K562 (cell line): ENCODE data around the gene CEMIP2. TPM values are rescaled to one million over a fixed set of nuclear protein-coding genes. Genes with fewer than 3 reads are reported as not detected.

Experiments used
- ATAC-seq: fragments of 200-7000 bp; cut with Tn5 transposase; 3 replicates; pipeline ENCODE4 v1.9.1; 2020; ENCODE audit warnings: moderate library complexity
- BruUV-seq: library from RNA; stranded (reverse); fragments of 400-500 nt; replicated peaks from 2 replicates; lab custom pipeline; 2021; lab: Mats Ljungman, UMichigan
- CTCF ChIA-PET: fragments of 300-600 bp; formaldehyde crosslinking; extraction: SDS; loops from one replicate; lab custom pipeline; 2021; ENCODE audit warnings: low intra/inter-chr PET ratio; lab: Yijun Ruan, JAX
- POLR2A ChIA-PET: fragments of 300-600, 350-650 bp; sonication (Branson Sonifier 250); formaldehyde crosslinking; extraction: SDS; loops from one replicate; lab custom pipeline; 2021; ENCODE audit warnings: antibody characterized with exemption, inconsistent platforms; lab: Yijun Ruan, JAX
- DNase-seq, 4 experiments: peaks; one replicate each; pipeline versions ENCODE4 v3.0.0 to v3.0.0-alpha.2; 2011 to 2018; ENCODE audit warnings: low spot score in 3 of 4, mixed read lengths in 3 of 4; ENCODE audit errors: extremely low read depth in 1 of 4
- FAIRE-seq: peaks from 2 replicates; lab custom pipeline; 2011; peaks lifted over from hg19 to GRCh38; lab: Jason Lieb, UNC
- H2AFZ ChIP-seq: 2 replicates; pipeline ENCODE4 v1.6.0; 2011; ENCODE audit warnings: low read depth, low read length, control low read depth, inconsistent platforms
- H3K27ac ChIP-seq: fragments of 200-600 bp; 3 replicates; pipeline ENCODE4 v1.8.0; 2011; ENCODE audit warnings: low read depth, mild to moderate bottlenecking, control low read depth, inconsistent platforms, low read length, moderate library complexity, mixed read lengths; ENCODE audit errors: extremely low read depth
- H3K27me3 ChIP-seq, 2 experiments: fragments of 300-600 bp in 1 of 2; 2 replicates in 1 of 2; 3 replicates in 1 of 2; pipeline versions ENCODE4 v1.6.0 to v1.8.0; 2011; ENCODE audit warnings: inconsistent platforms in 2 of 2, low read length in 2 of 2, mild to moderate bottlenecking in 1 of 2, mixed read lengths in 1 of 2, moderate library complexity in 1 of 2; ENCODE audit not compliant: control insufficient read depth in 2 of 2, insufficient read depth in 2 of 2
- H3K36me3 ChIP-seq: fragments of 300-600 bp; 3 replicates; pipeline ENCODE4 v1.8.0; 2011; ENCODE audit warnings: mild to moderate bottlenecking, low read length, inconsistent platforms; ENCODE audit not compliant: control insufficient read depth, insufficient read depth
- H3K4me1 ChIP-seq, 2 experiments: fragments of 200-600 bp in 1 of 2; replicated peaks in 1 of 2; 2 replicates in 1 of 2; 3 replicates in 1 of 2; pipeline versions ENCODE4 v1.5.1 to v1.8.0; 2011; ENCODE audit warnings: inconsistent platforms in 2 of 2, low read length in 2 of 2, mild to moderate bottlenecking in 1 of 2, mixed read lengths in 1 of 2, moderate library complexity in 1 of 2; ENCODE audit not compliant: control insufficient read depth in 2 of 2, insufficient read depth in 2 of 2
- H3K4me2 ChIP-seq: 2 replicates; pipeline ENCODE4 v1.6.1; 2011; ENCODE audit warnings: low read length, control low read depth, inconsistent platforms, mixed read lengths; ENCODE audit not compliant: insufficient read depth
- H3K4me3 ChIP-seq: fragments of 200-600 bp; sonication (generic), shearing (Covaris generic); 2 replicates; pipeline ENCODE4 v1.5.1; 2016; ENCODE audit warnings: control low read depth, inconsistent platforms
- H3K79me2 ChIP-seq: fragments of 200-600 bp; 3 replicates; pipeline ENCODE4 v1.8.0; 2011; ENCODE audit warnings: low read length, inconsistent platforms; ENCODE audit not compliant: control insufficient read depth, insufficient read depth
- H3K9ac ChIP-seq, 2 experiments: 2 replicates each; pipeline versions ENCODE4 v1.6.0 to v1.6.1; 2011; ENCODE audit warnings: low read depth in 2 of 2, low read length in 2 of 2, control low read depth in 1 of 2, inconsistent platforms in 1 of 2, mild to moderate bottlenecking in 1 of 2, mixed read lengths in 1 of 2; ENCODE audit not compliant: insufficient read depth in 1 of 2
- H3K9me1 ChIP-seq: one replicate; pipeline ENCODE4 v1.6.0; 2011; ENCODE audit warnings: inconsistent platforms, mild to moderate bottlenecking, low read length, moderate library complexity; ENCODE audit not compliant: control insufficient read depth, insufficient read depth
- H3K9me3 ChIP-seq: replicated peaks from 2 replicates; pipeline ENCODE4 v1.5.1; 2011; ENCODE audit warnings: low read depth, low read length, inconsistent platforms; ENCODE audit not compliant: control insufficient read depth, insufficient read depth
- H4K20me1 ChIP-seq: replicated peaks from 2 replicates; pipeline ENCODE4 v1.6.1; 2011; ENCODE audit warnings: low read length, inconsistent platforms, mixed read lengths; ENCODE audit not compliant: control insufficient read depth, insufficient read depth
- MED1 ChIP-seq: sonication (generic); formaldehyde crosslinking; IDR thresholded peaks from 2 replicates; pipeline ENCODE4 v1.8.1; 2023; ENCODE audit warnings: missing genetic modification reagents, borderline replicate concordance
- NFE2 ChIP-seq: IDR thresholded peaks from 2 replicates; pipeline ENCODE4 v1.6.1; 2014; ENCODE audit warnings: antibody characterized with exemption, low read depth
- ZNF143 ChIP-seq: sonication (generic); formaldehyde crosslinking; IDR thresholded peaks from 2 replicates; pipeline ENCODE4 v1.9.0; 2022; ENCODE audit warnings: mild to moderate bottlenecking, missing genetic modification reagents
- ZNF318 ChIP-seq, 2 experiments: fragments of 450-650 bp; IDR thresholded peaks; 2 replicates each; pipeline ENCODE4 v1.6.1; 2016; ENCODE audit warnings: mild to moderate bottlenecking in 2 of 2, borderline replicate concordance in 1 of 2, low read depth in 1 of 2, moderate library complexity in 1 of 2
- WGBS: fragments of 100-300 bp; shearing (Covaris generic); methylation state at CpG from one replicate; pipeline ENCODE4 v1.1.6; 2016; ENCODE audit warnings: low coverage, mixed read lengths; ENCODE audit not compliant: insufficient coverage; ENCODE audit errors: missing lambda C conversion rate; 5-methylcytosine and 5-hydroxymethylcytosine counted together
- in situ Hi-C: fragments of 300-500 bp; cut with MboI; formaldehyde crosslinking; loops from 4 replicates; pipeline ENCODE4 v1.15.0; 2018; ENCODE audit warnings: inconsistent platforms, mixed read lengths
- intact Hi-C: fragments of 100-400 bp; cut with micrococcal nuclease; formaldehyde crosslinking; loops from 2 replicates; pipeline ENCODE4 v1.14.2; 2022
- polyA plus RNA-seq, 8 experiments: library from polyadenylated mRNA; depleted of rRNA in 4 of 8; stranded (reverse) in 5 of 8; unstranded in 3 of 8; fragments of >200 nt; fragmentation: Nextera tagmentation in 2 of 8; fragmentation: Illumina TruSeq in 1 of 8; extraction: Ambion mirVana in 2 of 8; extraction: Trizol in 1 of 8; gene quantifications; 2 replicates each; pipeline versions ENCODE4 v1.2.1 to v1.2.3, GENCODE V29; 2011 to 2014; ENCODE audit warnings: inconsistent platforms in 1 of 8, missing spikeins in 1 of 8
- total RNA-seq, 7 experiments: library from RNA; depleted of rRNA in 6 of 7; stranded (reverse); fragments of >200 nt in 6 of 7; fragmentation: Illumina TruSeq in 2 of 7; extraction: Trizol in 2 of 7; gene quantifications; 2 replicates each; pipeline versions ENCODE4 v1.2.1 to v1.2.3, GENCODE V29; 2011 to 2021; ENCODE audit warnings: low replicate concordance in 1 of 7

CEMIP2 gene
- total and polyA plus RNA-seq, 9 of the 15 experiments (the other 6 are each of a cell fraction or from before 2014, with no cell fraction given) = 5.4 to 29.9 (median 14.2) TPM

DNA sequence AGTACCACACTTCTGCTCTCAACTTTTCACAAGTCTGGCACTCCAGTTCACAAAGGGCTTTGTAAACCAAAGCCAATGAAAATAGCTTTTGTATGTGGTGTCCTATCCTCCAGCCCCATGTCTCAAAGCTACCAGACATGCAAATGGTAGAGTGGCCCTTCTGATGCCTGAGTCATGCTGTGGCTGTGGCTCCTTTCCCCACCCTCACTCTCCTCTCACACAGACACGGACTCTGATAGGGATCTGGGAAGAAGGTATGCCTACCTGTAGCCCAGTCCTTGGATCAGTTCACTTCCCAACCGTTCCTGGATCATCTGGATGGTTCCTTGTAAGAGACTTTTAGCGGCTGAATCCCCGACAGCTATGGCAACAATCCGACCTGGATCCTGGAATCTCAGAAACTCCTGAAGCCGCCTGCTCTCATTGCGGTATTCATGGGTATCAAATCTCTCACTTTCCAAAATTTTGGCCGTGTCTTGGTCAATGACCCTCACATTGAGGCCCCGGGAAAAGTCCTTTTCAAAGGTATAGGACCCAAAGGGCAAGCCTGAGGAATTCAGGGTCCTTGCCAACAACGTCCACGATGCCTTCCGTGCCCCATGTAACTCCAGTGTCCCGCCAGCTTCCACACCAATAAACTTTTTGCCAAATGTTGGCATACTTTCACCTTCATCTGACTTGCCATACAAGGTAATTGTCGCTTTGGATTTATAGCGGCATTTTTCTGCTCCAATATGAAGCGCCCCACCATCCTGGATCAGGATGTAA is 23.4 kb downstream of the CEMIP2 start:
- ChIA-PET POLR2A (no interaction called here), CTCF (no interaction called here)
- no peaks in the 10 kb centered on the region for H3K79me2 ChIP-seq

More for the DNA sequence above, 23.4 kb downstream of the CEMIP2 start:
- BruUV-seq = no TSS peak
- Histone ChIP-seq H3K4me3 (no peak overlapping the region), H3K27me3 (no peaks in the 10 kb centered on the region), H3K36me3 (peaks cover 6% of the 10 kb centered on the region; the same call in 1 of the 3 replicates), H3K9me1 (no peaks in the 10 kb centered on the region), H4K20me1 (no peaks in the 10 kb centered on the region), H3K27ac (no peak overlapping the region), H3K4me2 (no peak overlapping the region), H3K4me1 (peaks cover 0 to 18% of the 10 kb centered on the region in 2 experiments; a peak in 4 of 5 replicates), H2AFZ (no peak overlapping the region), H3K9ac (no peak overlapping the region), H3K9me3 (no peaks in the 10 kb centered on the region)
- FAIRE-seq (peak; percentile 74), ATAC-seq (peak; percentile 46; the same call in 2 of the 3 replicates), DNase-seq (peak in 2 of 4 experiments; percentile 22 to 25)
- in situ Hi-C loops (no loop called here), intact Hi-C loops (no loop called here)
- WGBS = 76% methylated on average over 15 of the region's 16 CpGs
- no peak for TF ChIP-seq ZNF143 (CRISPR knock-in tag)
- peak; percentile 42; the same call in 1 of the 2 replicates for TF ChIP-seq NFE2
- no peak for TF ChIP-seq ZNF318 (IDR thresholded peaks at IDR 0.05; ENCODE audit: borderline replicate concordance in 1 of 2, low read depth in 1 of 2)
- no peak for TF ChIP-seq MED1 (CRISPR knock-in tag)
